Measurements from ENCODE around the gene CLTA. TPM values are rescaled to one million over a fixed set of nuclear protein-coding genes. Genes with fewer than 3 reads are reported as not detected.

CLTA gene
- total RNA-seq (205 TPM), polyA plus RNA-seq (ENCODE audit: insufficient read depth, low read depth, low replicate concordance) (331 TPM)
- long read RNA-seq, donor 1, transcript CLTA-202 (5 exons, 1,073 nt) = major isoform, 121 of 185 reads
- long read RNA-seq, donor 1, partial matches to known transcripts = 59 of 185 reads
- long read RNA-seq, donor 1, other reads (novel, unspliced or antisense) = 0 of 185 reads
- long read RNA-seq, donor 2, transcript CLTA-202 (5 exons, 1,073 nt) = major isoform, 108 of 130 reads
- long read RNA-seq, donor 2, partial matches to known transcripts = 20 of 130 reads
- long read RNA-seq, donor 2, other reads (novel, unspliced or antisense) = 0 of 130 reads
- long read RNA-seq, donor 3, transcript CLTA-202 (5 exons, 1,073 nt) = major isoform, 135 of 148 reads
- long read RNA-seq, donor 3, partial matches to known transcripts = 8 of 148 reads
- long read RNA-seq, donor 3, other reads (novel, unspliced or antisense) = 5 of 148 reads
- long read RNA-seq, donor 4, transcript CLTA-202 (5 exons, 1,073 nt) = major isoform, 84 of 101 reads
- long read RNA-seq, donor 4, partial matches to known transcripts = 15 of 101 reads
- long read RNA-seq, donor 4, other reads (novel, unspliced or antisense) = 0 of 101 reads
- long read RNA-seq, donor 5, transcript CLTA-202 (5 exons, 1,073 nt) = major isoform, 10 of 10 reads
- long read RNA-seq, donor 5, partial matches to known transcripts = 0 of 10 reads
- long read RNA-seq, donor 5, other reads (novel, unspliced or antisense) = 0 of 10 reads
- long read RNA-seq, donor 6, transcript CLTA-202 (5 exons, 1,073 nt) = major isoform, 117 of 177 reads
- long read RNA-seq, donor 6, partial matches to known transcripts = 60 of 177 reads
- long read RNA-seq, donor 6, other reads (novel, unspliced or antisense) = 0 of 177 reads
- long read RNA-seq, donor 7, transcript CLTA-202 (5 exons, 1,073 nt) = major isoform, 152 of 188 reads
- long read RNA-seq, donor 7, partial matches to known transcripts = 9 of 188 reads
- long read RNA-seq, donor 7, other reads (novel, unspliced or antisense) = 27 of 188 reads
- long read RNA-seq, donor 8, transcript CLTA-202 (5 exons, 1,073 nt) = major isoform, 133 of 194 reads
- long read RNA-seq, donor 8, partial matches to known transcripts = 59 of 194 reads
- long read RNA-seq, donor 8, other reads (novel, unspliced or antisense) = 0 of 194 reads
- long read RNA-seq, donor 9, transcript CLTA-202 (5 exons, 1,073 nt) = major isoform, 83 of 102 reads
- long read RNA-seq, donor 9, partial matches to known transcripts = 14 of 102 reads
- long read RNA-seq, donor 9, other reads (novel, unspliced or antisense) = 5 of 102 reads
- long read RNA-seq, donor 10, transcript CLTA-202 (5 exons, 1,073 nt) = major isoform, 124 of 181 reads
- long read RNA-seq, donor 10, partial matches to known transcripts = 57 of 181 reads
- long read RNA-seq, donor 10, other reads (novel, unspliced or antisense) = 0 of 181 reads

- peak; percentile 98 to 99 (median 99) for DNase-seq
- Histone ChIP-seq H3K36me3 (ENCODE audit: control insufficient read depth in 2 of 3, insufficient read depth in 3 of 3, low read length in 3 of 3) (no peaks in the 10 kb centered on the region), H3K27me3 (ENCODE audit: control insufficient read depth, insufficient read depth, low read length) (no peaks in the 10 kb centered on the region), H3K9ac (ENCODE audit: low read length in 3 of 3) (peak within 1 kb of the TSS; percentile 76 to 85 (median 77)), H3K4me3 (ENCODE audit: low read length in 3 of 3) (peak within 1 kb of the TSS; percentile 83 to 97 (median 93)), H3K9me3 (ENCODE audit: control insufficient read depth in 2 of 3, insufficient read depth in 1 of 3, low read length in 3 of 3) (no peaks in the 10 kb centered on the region), H3K4me1 (ENCODE audit: control insufficient read depth in 2 of 3, insufficient read depth in 2 of 3, low read depth in 1 of 3, low read length in 3 of 3) (peaks cover 12 to 25% (median 15%) of the 10 kb centered on the region in 3 donors), H3K27ac (ENCODE audit: low read depth in 2 of 2, low read length in 2 of 2) (peak within 1 kb of the TSS; percentile 94 to 97)
- peak; percentile 25 for TF ChIP-seq CTCF (IDR thresholded peaks at IDR 0.05; ENCODE audit: borderline replicate concordance, extremely low read depth, insufficient read depth)
- FAIRE-seq = peak; percentile 88
- intact Hi-C loops (cut with DNase I) = no loop called here
Measured at GRCh38 chr9:36190388-36191289, at the start of gene CLTA. Gene CLTA, plus strand, starts transcription at chr9:36190921. Its CDS starts 136 bp downstream, at chr9:36191057.

GRCh38 chr9:36141288-36141687 lies 49.4 kb upstream of the CLTA start:
- Histone ChIP-seq H3K27me3 (ENCODE audit: control insufficient read depth, insufficient read depth, low read length) (no peaks in the 10 kb centered on the region), H3K36me3 (ENCODE audit: control insufficient read depth in 2 of 3, insufficient read depth in 3 of 3, low read length in 3 of 3) (no peaks in the 10 kb centered on the region), H3K9me3 (ENCODE audit: control insufficient read depth in 2 of 3, insufficient read depth in 1 of 3, low read length in 3 of 3) (peaks cover 0 to 4% (median 0%) of the 10 kb centered on the region in 3 donors), H3K4me3 (ENCODE audit: low read length in 3 of 3) (no peak overlapping the region), H3K4me1 (ENCODE audit: control insufficient read depth in 2 of 3, insufficient read depth in 2 of 3, low read depth in 1 of 3, low read length in 3 of 3) (peaks cover 0 to 14% (median 3%) of the 10 kb centered on the region in 3 donors), H3K9ac (ENCODE audit: low read length in 3 of 3) (no peak overlapping the region), H3K27ac (ENCODE audit: low read depth in 2 of 2, low read length in 2 of 2) (no peak overlapping the region)
- intact Hi-C loops (cut with DNase I) = no loop called here
- peak in 2 of 5 donors; percentile 56 to 78 for DNase-seq
- no peak for FAIRE-seq
- no peak for TF ChIP-seq CTCF (IDR thresholded peaks at IDR 0.05; ENCODE audit: borderline replicate concordance, extremely low read depth, insufficient read depth)

Data from kidney (tissue), 22 donors.